HepG2 (cell line): ENCODE measurements around the gene BORCS5. TPM values are rescaled to one million over a fixed set of nuclear protein-coding genes. Genes with fewer than 3 reads are reported as not detected.

ENCODE experiments used
- BORCS8-MEF2B ChIP-seq: sonication (generic); formaldehyde crosslinking; IDR thresholded peaks from 2 replicates; pipeline ENCODE4 v1.8.0; 2022; ENCODE audit warnings: mild to moderate bottlenecking, missing genetic modification reagents
- FOXA3 ChIP-seq: IDR thresholded peaks from 2 replicates; pipeline ENCODE4 v1.6.1; 2016; ENCODE audit warnings: missing genetic modification reagents, missing compliant biosample characterization
- FOXP1 ChIP-seq, 2 experiments: fragments of 450-650 bp in 1 of 2; IDR thresholded peaks; 2 replicates each; pipeline ENCODE4 v1.6.1; 2017 to 2018; ENCODE audit warnings: antibody characterized with exemption in 1 of 2
- GFI1 ChIP-seq: sonication (generic); formaldehyde crosslinking; IDR thresholded peaks from 2 replicates; pipeline ENCODE4 v1.5.0; 2020; ENCODE audit warnings: missing genetic modification reagents, mild to moderate bottlenecking, borderline replicate concordance
- KAT8 ChIP-seq: IDR thresholded peaks from 2 replicates; pipeline ENCODE4 v1.6.1; 2016; ENCODE audit warnings: missing genetic modification reagents, missing compliant biosample characterization
- KMT2A ChIP-seq: sonication (generic); formaldehyde crosslinking; IDR thresholded peaks from 2 replicates; pipeline ENCODE4 v1.4.0; 2020; ENCODE audit warnings: missing genetic modification reagents
- MTA3 ChIP-seq: sonication (generic); formaldehyde crosslinking; IDR thresholded peaks from 2 replicates; pipeline ENCODE4 v1.4.0; 2020; ENCODE audit warnings: missing genetic modification reagents
- PHF5A ChIP-seq: IDR thresholded peaks from one replicate; pipeline ENCODE4 v1.6.1; 2018; ENCODE audit warnings: low read depth, missing genetic modification reagents; ENCODE audit not compliant: unreplicated experiment
- PRPF4 ChIP-seq: fragments of 200-400 bp; formaldehyde crosslinking; IDR thresholded peaks from 2 replicates; pipeline ENCODE4 v1.6.1; 2016; ENCODE audit warnings: low read length, low read depth; ENCODE audit not compliant: poor library complexity, severe bottlenecking
- REXO4 ChIP-seq: sonication (generic); formaldehyde crosslinking; IDR thresholded peaks from 2 replicates; pipeline ENCODE4 v1.8.0; 2022; ENCODE audit warnings: missing genetic modification reagents, mild to moderate bottlenecking, borderline replicate concordance
- SMC3 ChIP-seq: IDR thresholded peaks from 2 replicates; pipeline ENCODE4 v1.6.1; 2011; ENCODE audit warnings: low read length, improper control_type of control experiment
- U2AF2 ChIP-seq: fragments of 200-400 bp; formaldehyde crosslinking; IDR thresholded peaks from 2 replicates; pipeline ENCODE4 v1.6.1; 2017; ENCODE audit warnings: low read depth, mild to moderate bottlenecking, low read length
- YEATS4 ChIP-seq: sonication (generic); formaldehyde crosslinking; IDR thresholded peaks from 2 replicates; pipeline ENCODE4 v1.4.0; 2020; ENCODE audit warnings: missing genetic modification reagents, borderline replicate concordance
- ZBTB2 ChIP-seq: sonication (generic); formaldehyde crosslinking; IDR thresholded peaks from 2 replicates; pipeline ENCODE4 v1.8.0; 2022; ENCODE audit warnings: low read depth, missing genetic modification reagents
- ZNF124 ChIP-seq: sonication (generic); formaldehyde crosslinking; IDR thresholded peaks from 2 replicates; pipeline ENCODE4 v1.4.0; 2020; ENCODE audit warnings: missing genetic modification reagents
- ZNF275 ChIP-seq: sonication (generic); formaldehyde crosslinking; IDR thresholded peaks from 2 replicates; pipeline ENCODE4 v1.8.0; 2022; ENCODE audit warnings: missing genetic modification reagents, mild to moderate bottlenecking, inconsistent platforms, borderline replicate concordance
- ZNF337 ChIP-seq: sonication (generic); formaldehyde crosslinking; IDR thresholded peaks from 2 replicates; pipeline ENCODE4 v1.5.1; 2020; ENCODE audit warnings: missing genetic modification reagents, low read depth, mild to moderate bottlenecking, borderline replicate concordance
- ZSCAN29 ChIP-seq: sonication (generic); formaldehyde crosslinking; conservative IDR thresholded peaks from 2 replicates; pipeline ENCODE4 v1.4.0; 2020; ENCODE audit warnings: mild to moderate bottlenecking, missing genetic modification reagents
- polyA plus RNA-seq, 8 experiments: library from polyadenylated mRNA; depleted of rRNA in 3 of 8; stranded (reverse) in 7 of 8; unstranded in 1 of 8; fragments of >200 nt; fragmentation: Illumina TruSeq in 4 of 8; extraction: Trizol in 4 of 8; gene quantifications; 2 replicates each; pipeline versions ENCODE4 v1.2.1 to v1.2.3, GENCODE V29; 2011 to 2016; ENCODE audit warnings: low read depth in 4 of 8, missing spikeins in 1 of 8, mixed read lengths in 1 of 8; ENCODE audit not compliant: insufficient read depth in 1 of 8
- total RNA-seq, 5 experiments: library from RNA; depleted of rRNA; stranded (reverse); fragments of >200 nt; fragmentation: Illumina TruSeq; extraction: Trizol; gene quantifications; 2 replicates each; pipeline ENCODE4 v1.2.3, GENCODE V29; 2016; ENCODE audit warnings: low read depth in 1 of 5
- TF ChIP-seq, protein P1 (sequence below): sonication (generic); formaldehyde crosslinking; IDR thresholded peaks from 2 replicates; pipeline ENCODE4 v1.4.0; 2020; ENCODE audit warnings: missing genetic modification reagents
- TF ChIP-seq, protein P2 (sequence below): sonication (generic); formaldehyde crosslinking; IDR thresholded peaks from 2 replicates; pipeline ENCODE4 v1.8.1; 2022; ENCODE audit warnings: mild to moderate bottlenecking, missing genetic modification reagents
- TF ChIP-seq, protein P3 (sequence below): sonication (generic); formaldehyde crosslinking; IDR thresholded peaks from 2 replicates; pipeline ENCODE4 v1.4.0; 2020; ENCODE audit warnings: mild to moderate bottlenecking, missing genetic modification reagents

Gene BORCS5
- total and polyA plus RNA-seq, 2 of the 13 experiments (the other 11 are each of a cell fraction or from before 2014, with no cell fraction given): 3.9 to 4.7 TPM

DNA sequence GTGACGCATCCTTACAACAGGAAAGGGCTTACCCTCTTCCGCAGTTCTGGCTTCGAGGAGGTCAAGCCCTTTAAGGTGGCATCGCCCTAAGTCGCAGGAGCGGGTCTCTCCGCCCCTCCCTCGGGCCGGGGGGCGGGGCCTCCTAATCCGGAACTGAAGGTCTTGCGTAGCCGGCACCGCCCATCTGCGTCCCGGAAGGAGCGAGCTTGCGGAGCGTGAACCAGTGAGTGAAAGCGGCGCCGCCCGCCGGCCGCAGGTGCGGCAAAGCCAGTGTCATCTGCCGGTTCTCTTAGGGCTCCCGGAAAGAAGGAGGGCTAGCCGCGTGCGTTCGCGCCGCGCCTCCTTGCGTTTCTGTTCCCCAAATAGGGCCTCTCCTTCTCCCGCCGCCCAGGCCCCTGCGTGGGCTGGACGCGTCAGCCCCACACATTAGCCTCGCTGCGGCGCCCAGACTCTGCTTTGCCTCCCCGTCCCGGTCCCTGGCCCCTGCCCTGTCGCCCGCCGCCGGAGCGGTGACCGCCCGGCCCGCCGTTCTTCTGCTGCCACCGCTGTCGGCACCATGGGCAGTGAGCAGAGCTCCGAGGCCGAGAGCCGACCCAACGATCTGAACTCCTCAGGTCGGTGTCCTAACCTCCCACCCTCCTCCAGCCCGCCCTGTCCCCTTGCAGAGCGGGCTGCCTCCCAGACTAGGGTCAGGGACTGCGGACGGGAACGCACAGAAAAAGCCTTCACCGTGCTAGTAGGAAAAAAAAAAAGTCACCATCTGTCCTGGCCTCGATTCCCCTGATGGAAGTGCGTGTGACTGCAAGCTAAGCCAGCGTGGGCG is at the start of gene BORCS5 (continued):
- no peak for TF ChIP-seq REXO4 (CRISPR knock-in tag)
- TF ChIP-seq, protein P1, sequence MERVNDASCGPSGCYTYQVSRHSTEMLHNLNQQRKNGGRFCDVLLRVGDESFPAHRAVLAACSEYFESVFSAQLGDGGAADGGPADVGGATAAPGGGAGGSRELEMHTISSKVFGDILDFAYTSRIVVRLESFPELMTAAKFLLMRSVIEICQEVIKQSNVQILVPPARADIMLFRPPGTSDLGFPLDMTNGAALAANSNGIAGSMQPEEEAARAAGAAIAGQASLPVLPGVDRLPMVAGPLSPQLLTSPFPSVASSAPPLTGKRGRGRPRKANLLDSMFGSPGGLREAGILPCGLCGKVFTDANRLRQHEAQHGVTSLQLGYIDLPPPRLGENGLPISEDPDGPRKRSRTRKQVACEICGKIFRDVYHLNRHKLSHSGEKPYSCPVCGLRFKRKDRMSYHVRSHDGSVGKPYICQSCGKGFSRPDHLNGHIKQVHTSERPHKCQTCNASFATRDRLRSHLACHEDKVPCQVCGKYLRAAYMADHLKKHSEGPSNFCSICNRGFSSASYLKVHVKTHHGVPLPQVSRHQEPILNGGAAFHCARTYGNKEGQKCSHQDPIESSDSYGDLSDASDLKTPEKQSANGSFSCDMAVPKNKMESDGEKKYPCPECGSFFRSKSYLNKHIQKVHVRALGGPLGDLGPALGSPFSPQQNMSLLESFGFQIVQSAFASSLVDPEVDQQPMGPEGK (CRISPR knock-in tag): peak; percentile 70
- peak; percentile 48; the same call in 1 of the 2 replicates for TF ChIP-seq ZBTB2
- peak; percentile 54; the same call in 1 of the 2 replicates for TF ChIP-seq ZNF124 (CRISPR knock-in tag)
- 0 out of 2 replicates have a peak, but pooled peaks have one; percentile 53 for TF ChIP-seq GFI1 (CRISPR knock-in tag)
- no peak for TF ChIP-seq ZNF337
- peak; percentile 91 for TF ChIP-seq KMT2A
- TF ChIP-seq KAT8 (CRISPR knock-in tag): peak; percentile 95
- TF ChIP-seq PRPF4: no peak
- TF ChIP-seq, protein P2, sequence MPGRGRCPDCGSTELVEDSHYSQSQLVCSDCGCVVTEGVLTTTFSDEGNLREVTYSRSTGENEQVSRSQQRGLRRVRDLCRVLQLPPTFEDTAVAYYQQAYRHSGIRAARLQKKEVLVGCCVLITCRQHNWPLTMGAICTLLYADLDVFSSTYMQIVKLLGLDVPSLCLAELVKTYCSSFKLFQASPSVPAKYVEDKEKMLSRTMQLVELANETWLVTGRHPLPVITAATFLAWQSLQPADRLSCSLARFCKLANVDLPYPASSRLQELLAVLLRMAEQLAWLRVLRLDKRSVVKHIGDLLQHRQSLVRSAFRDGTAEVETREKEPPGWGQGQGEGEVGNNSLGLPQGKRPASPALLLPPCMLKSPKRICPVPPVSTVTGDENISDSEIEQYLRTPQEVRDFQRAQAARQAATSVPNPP (CRISPR knock-in tag): no peak
- TF ChIP-seq FOXA3 (CRISPR knock-in tag): peak; percentile 6; the same call in 1 of the 2 replicates
- no peak for TF ChIP-seq ZNF275
- no peak for TF ChIP-seq FOXP1 (IDR thresholded peaks at IDR 0.05)
- peak; percentile 39; the same call in 1 of the 2 replicates for TF ChIP-seq FOXP1 (CRISPR knock-in tag; IDR thresholded peaks at IDR 0.05)
- TF ChIP-seq BORCS8-MEF2B (CRISPR knock-in tag): peak; percentile 70; the same call in 1 of the 2 replicates
- no peak for TF ChIP-seq SMC3
- peak; percentile 66 for TF ChIP-seq YEATS4 (CRISPR knock-in tag)
- TF ChIP-seq, protein P3, sequence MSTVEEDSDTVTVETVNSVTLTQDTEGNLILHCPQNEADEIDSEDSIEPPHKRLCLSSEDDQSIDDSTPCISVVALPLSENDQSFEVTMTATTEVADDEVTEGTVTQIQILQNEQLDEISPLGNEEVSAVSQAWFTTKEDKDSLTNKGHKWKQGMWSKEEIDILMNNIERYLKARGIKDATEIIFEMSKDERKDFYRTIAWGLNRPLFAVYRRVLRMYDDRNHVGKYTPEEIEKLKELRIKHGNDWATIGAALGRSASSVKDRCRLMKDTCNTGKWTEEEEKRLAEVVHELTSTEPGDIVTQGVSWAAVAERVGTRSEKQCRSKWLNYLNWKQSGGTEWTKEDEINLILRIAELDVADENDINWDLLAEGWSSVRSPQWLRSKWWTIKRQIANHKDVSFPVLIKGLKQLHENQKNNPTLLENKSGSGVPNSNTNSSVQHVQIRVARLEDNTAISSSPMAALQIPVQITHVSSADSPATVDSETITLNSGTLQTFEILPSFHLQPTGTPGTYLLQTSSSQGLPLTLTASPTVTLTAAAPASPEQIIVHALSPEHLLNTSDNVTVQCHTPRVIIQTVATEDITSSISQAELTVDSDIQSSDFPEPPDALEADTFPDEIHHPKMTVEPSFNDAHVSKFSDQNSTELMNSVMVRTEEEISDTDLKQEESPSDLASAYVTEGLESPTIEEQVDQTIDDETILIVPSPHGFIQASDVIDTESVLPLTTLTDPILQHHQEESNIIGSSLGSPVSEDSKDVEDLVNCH (CRISPR knock-in tag): no peak
- TF ChIP-seq ZSCAN29 (CRISPR knock-in tag): peak; percentile 66; the same call in 1 of the 2 replicates
- TF ChIP-seq PHF5A (CRISPR knock-in tag): peak; percentile 85
- no peak for TF ChIP-seq U2AF2
- TF ChIP-seq MTA3 (CRISPR knock-in tag): no peak
